ENCODE results near the gene NEIL3. TPM values are rescaled to one million over a fixed set of nuclear protein-coding genes. Genes with fewer than 3 reads are reported as not detected.

Gene NEIL3
- total and polyA plus RNA-seq, 7 donors: 0.27 to 1.9 (median 0.69) TPM; not detected in 4

- 54 to 75% methylated on average over 6 of the region's 6 CpGs for whole genome bisulfite sequencing, 2 donors
- intact Hi-C loops (cut with DNase I): no loop called here
- H3K4me1 ChIP-seq: no peaks in the 10 kb centered on the region
- H3K27ac ChIP-seq: no peak overlapping the region
- no peaks in the 10 kb centered on the region for H3K27me3 ChIP-seq
- no peaks in the 10 kb centered on the region for H3K9me3 ChIP-seq
- TF ChIP-seq CTCF (IDR thresholded peaks at IDR 0.05) (no peak), POLR2A (IDR thresholded peaks at IDR 0.05) (no peak), EP300 (IDR thresholded peaks at IDR 0.05) (no peak), POLR2AphosphoS5 (IDR thresholded peaks at IDR 0.05) (no peak)
- DNase-seq: no peak
- H3K4me3 ChIP-seq: no peak overlapping the region
- no peaks in the 10 kb centered on the region for H3K36me3 ChIP-seq
These were observed 94.1 kb downstream of the NEIL3 start for GRCh38 chr4:177403746-177404145.

- DNase-seq: no peak
- no peak overlapping the region for H3K4me3 ChIP-seq
- H3K4me1 ChIP-seq: no peaks in the 10 kb centered on the region
- H3K9me3 ChIP-seq: no peaks in the 10 kb centered on the region
- intact Hi-C loops (cut with DNase I): no loop called here
- WGBS, 2 donors: 83 to 89% methylated on average over 3 of the region's 3 CpGs
- no peak for TF ChIP-seq CTCF (IDR thresholded peaks at IDR 0.05)
- no peak for TF ChIP-seq POLR2AphosphoS5 (IDR thresholded peaks at IDR 0.05)
- no peak for TF ChIP-seq EP300 (IDR thresholded peaks at IDR 0.05)
- TF ChIP-seq POLR2A (IDR thresholded peaks at IDR 0.05): no peak
- no peaks in the 10 kb centered on the region for H3K36me3 ChIP-seq
- no peaks in the 10 kb centered on the region for H3K27me3 ChIP-seq
- no peak overlapping the region for H3K27ac ChIP-seq
These were observed 94.7 kb downstream of the NEIL3 start for GRCh38 chr4:177404342-177404741.

- H3K4me3 ChIP-seq: no peak overlapping the region
- TF ChIP-seq CTCF (IDR thresholded peaks at IDR 0.05): no peak
- TF ChIP-seq EP300 (IDR thresholded peaks at IDR 0.05): no peak
- TF ChIP-seq POLR2A (IDR thresholded peaks at IDR 0.05): no peak
- TF ChIP-seq POLR2AphosphoS5 (IDR thresholded peaks at IDR 0.05): no peak
- no peaks in the 10 kb centered on the region for H3K4me1 ChIP-seq
- H3K36me3 ChIP-seq: no peaks in the 10 kb centered on the region
- WGBS, 2 donors: 86 to 87% methylated on average over 4 of the region's 4 CpGs
- no peaks in the 10 kb centered on the region for H3K27me3 ChIP-seq
- DNase-seq: no peak
- no peak overlapping the region for H3K27ac ChIP-seq
- no peaks in the 10 kb centered on the region for H3K9me3 ChIP-seq
- intact Hi-C loops (cut with DNase I): no loop called here
These were observed 95.3 kb downstream of the NEIL3 start for GRCh38 chr4:177404986-177405385.

GRCh38 chr4:177405508-177405907 lies 95.8 kb downstream of the NEIL3 start:
- H3K36me3 ChIP-seq: no peaks in the 10 kb centered on the region
- H3K4me1 ChIP-seq: no peaks in the 10 kb centered on the region
- DNase-seq: no peak
- no peaks in the 10 kb centered on the region for H3K27me3 ChIP-seq
- TF ChIP-seq POLR2AphosphoS5 (IDR thresholded peaks at IDR 0.05) (no peak), EP300 (IDR thresholded peaks at IDR 0.05) (no peak)
- intact Hi-C loops (cut with DNase I): no loop called here
- H3K4me3 ChIP-seq: no peak overlapping the region
- WGBS, 2 donors: 80 to 81% methylated on average over 2 of the region's 2 CpGs
- H3K27ac ChIP-seq: no peak overlapping the region
- H3K9me3 ChIP-seq: no peaks in the 10 kb centered on the region

- Histone ChIP-seq H3K4me3 (no peak overlapping the region), H3K9me3 (no peaks in the 10 kb centered on the region), H3K4me1 (no peaks in the 10 kb centered on the region), H3K27me3 (no peaks in the 10 kb centered on the region), H3K27ac (no peak overlapping the region), H3K36me3 (no peaks in the 10 kb centered on the region)
- intact Hi-C loops (cut with DNase I): no loop called here
- TF ChIP-seq CTCF (IDR thresholded peaks at IDR 0.05): no peak
- TF ChIP-seq POLR2A (IDR thresholded peaks at IDR 0.05): no peak
- TF ChIP-seq EP300 (IDR thresholded peaks at IDR 0.05): no peak
- TF ChIP-seq POLR2AphosphoS5 (IDR thresholded peaks at IDR 0.05): no peak
- DNase-seq: no peak
- 96 to 97% methylated on average over 25 of the region's 25 CpGs for WGBS, 2 donors
These were observed 98.3 kb downstream of the NEIL3 start for GRCh38 chr4:177408023-177408422.

Measured in sigmoid colon (tissue), 7 donors.